Effector CD4-positive, alpha-beta T cell (primary cell): Measurements from ENCODE around the gene DCAF11.

Source experiments
- DNase-seq: peaks from one replicate; pipeline ENCODE4 v3.0.0-alpha.2; 2020

Gene DCAF11

DNA sequence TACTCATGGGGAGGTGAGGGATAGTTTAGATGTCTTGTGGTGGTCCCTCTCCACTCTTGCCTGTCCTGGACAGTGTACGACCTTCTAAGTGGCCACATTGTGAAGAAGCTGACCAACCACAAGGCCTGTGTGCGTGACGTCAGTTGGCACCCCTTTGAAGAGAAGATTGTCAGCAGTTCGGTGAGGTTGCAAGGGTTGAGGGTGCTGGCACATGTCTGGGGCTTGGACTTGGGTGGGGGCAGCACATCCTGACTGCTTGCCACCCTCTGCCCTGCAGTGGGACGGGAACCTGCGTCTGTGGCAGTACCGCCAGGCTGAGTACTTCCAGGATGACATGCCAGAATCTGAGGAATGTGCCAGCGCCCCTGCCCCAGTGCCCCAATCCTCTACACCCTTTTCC lies 8.3 kb downstream of the DCAF11 start:
- DNase-seq = no peak

- no peak for DNase-seq
Measured at GRCh38 chr14:24123424-24124417, 9.1 kb downstream of the DCAF11 start.

DNA sequence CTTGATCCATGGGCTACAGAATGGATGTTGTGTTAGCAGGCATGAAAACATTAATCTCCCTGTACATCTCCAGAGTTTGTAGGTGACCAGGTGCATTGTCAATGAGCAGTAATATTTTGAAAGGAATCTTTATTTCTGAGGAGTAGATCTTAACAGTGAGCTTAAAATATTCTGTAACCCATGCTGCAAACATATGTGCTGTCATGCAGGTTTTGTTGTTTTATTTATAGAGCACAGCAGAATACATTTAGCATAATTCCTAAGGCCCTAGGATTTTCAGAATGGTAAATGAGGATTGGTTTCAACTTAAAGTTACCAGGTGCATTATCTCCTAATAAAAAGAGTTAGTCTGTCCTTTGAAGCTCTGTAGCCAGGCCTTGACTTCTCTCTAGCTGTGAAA lies 12.4 kb downstream of the DCAF11 start:
- no peak for DNase-seq

GRCh38 chr14:24127673-24128072 lies 13.1 kb downstream of the DCAF11 start:
- DNase-seq = no peak

DNA sequence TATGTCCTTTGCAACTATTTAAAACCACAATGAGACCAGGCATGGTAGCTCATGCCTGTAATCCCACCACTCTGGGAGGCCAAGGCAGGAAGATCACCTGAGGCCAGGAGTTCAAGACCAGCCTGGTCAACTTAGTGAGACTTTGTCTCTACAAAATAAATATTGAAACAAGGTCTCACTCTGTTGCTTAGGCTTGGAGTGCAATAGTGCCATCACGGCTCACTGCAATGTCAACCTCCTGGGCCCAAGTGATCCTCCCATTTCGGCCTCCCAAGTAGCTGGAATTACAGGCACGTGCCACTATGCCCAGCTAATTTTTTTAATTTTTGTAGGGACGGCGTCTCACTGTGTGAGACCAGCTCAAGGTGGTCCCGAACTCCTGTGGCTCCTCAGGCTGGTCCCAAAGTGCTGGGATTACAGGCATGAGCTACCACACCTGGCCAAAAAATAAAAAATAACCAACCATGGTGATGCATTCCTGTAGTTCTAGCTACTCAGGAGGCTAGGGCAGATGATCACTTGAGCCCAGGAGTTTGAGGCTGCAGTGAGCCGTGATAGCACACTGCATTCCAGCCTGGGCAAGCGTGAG lies 14.9 kb downstream of the DCAF11 start:
- DNase-seq = no peak

DNA sequence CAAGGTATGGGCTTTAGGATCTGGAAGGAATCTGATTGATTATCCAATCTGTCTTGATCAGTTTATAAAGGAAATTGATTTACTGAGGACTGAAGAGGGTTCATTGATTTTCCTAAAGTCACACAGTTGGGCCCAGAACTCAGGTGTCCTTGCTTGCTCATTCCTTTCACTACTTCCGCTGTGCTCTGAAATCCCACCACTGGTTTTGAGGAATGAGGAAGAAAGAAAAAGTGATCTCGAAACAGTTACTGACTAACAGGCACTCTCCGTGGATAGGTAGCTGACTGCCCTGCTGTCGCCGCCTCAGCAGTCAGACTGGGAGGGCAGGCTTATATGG lies 15.8 kb downstream of the DCAF11 start, which contains the start of gene FITM1:
Gene FITM1 (plus strand): TSS at position 280 of the 337 bp plus-strand sequence. CDS start 905 bp downstream, outside the sequence.
- no peak for DNase-seq

GRCh38 chr14:24130717-24131548 lies 16.4 kb downstream of the DCAF11 start:
- no peak for DNase-seq

- DNase-seq = no peak
Measured at GRCh38 chr14:24131549-24131966, 17.0 kb downstream of the DCAF11 start.

- no peak for DNase-seq
Measured at GRCh38 chr14:24132061-24132685, 17.6 kb downstream of the DCAF11 start.

DNA sequence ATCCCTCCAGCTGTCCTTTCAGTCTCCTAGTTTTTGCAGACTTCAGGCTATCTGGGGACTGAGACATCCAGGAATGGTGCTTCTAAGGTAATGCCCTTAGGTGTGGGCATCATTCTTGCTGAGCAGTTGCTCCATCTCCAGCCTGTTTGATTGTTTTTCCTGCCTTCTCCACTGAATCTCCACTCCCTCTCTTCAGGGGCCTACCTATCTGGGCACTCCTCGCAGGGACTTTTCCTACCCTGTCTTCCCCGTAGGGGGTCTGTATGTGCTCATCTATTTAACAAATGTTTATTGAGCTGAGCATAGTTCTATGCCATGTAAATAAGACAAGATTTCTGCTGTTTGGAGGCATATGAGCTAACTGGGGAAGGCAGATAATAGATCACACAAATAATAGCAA lies 18.4 kb downstream of the DCAF11 start:
- no peak for DNase-seq

GRCh38 chr14:24133735-24134134 lies 19.2 kb downstream of the DCAF11 start:
- DNase-seq = no peak

- DNase-seq = no peak
Measured at GRCh38 chr14:24135584-24135833, 20.9 kb downstream of the DCAF11 start.

DNA sequence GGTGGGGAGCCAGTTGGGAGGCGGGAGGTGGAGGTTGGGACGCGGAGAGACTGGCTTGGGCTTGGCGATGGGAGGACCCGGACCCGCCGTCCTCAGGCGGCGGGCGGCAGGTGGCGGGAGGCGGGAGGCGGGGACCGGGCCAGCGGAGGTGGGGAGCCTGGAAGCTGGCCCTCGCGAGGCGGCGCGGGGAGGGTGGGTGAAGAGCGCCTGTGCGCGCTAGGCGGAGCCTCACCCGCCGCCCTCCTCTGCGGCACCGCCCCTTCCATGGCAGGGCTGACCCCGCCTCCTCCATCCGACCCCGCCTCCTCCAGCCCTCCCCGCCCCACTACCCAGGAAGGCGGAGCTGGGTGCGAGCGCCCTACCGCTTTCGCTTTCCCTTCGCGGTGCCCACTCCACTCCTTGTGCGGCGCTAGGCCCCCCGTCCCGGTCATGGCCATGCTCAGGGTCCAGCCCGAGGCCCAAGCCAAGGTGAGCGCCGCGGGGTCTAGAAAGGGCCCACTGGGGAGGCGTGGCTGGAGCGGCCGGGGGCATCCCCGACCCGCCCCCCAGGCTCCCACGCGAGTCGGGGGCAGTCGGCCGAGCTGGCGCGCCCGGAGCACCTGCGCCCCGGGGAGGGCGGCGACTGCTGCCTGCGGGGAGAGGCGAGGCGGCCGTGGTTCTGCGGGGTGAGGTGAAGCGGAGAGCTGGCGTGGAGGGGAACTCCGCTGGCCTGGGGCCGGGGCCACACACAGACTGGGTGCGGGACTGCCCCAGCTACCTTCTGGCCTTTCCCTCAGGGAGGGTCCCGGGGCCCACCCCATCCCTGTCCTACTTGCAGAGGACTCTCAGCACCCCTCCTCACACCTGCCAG lies 21.5 kb downstream of the DCAF11 start, which contains the start of gene PSME1:
Gene PSME1 (plus strand): TSS at position 361 of the 850 bp plus-strand sequence. CDS start 69 bp downstream, at position 430.
- peak; percentile 90 for DNase-seq

DNA sequence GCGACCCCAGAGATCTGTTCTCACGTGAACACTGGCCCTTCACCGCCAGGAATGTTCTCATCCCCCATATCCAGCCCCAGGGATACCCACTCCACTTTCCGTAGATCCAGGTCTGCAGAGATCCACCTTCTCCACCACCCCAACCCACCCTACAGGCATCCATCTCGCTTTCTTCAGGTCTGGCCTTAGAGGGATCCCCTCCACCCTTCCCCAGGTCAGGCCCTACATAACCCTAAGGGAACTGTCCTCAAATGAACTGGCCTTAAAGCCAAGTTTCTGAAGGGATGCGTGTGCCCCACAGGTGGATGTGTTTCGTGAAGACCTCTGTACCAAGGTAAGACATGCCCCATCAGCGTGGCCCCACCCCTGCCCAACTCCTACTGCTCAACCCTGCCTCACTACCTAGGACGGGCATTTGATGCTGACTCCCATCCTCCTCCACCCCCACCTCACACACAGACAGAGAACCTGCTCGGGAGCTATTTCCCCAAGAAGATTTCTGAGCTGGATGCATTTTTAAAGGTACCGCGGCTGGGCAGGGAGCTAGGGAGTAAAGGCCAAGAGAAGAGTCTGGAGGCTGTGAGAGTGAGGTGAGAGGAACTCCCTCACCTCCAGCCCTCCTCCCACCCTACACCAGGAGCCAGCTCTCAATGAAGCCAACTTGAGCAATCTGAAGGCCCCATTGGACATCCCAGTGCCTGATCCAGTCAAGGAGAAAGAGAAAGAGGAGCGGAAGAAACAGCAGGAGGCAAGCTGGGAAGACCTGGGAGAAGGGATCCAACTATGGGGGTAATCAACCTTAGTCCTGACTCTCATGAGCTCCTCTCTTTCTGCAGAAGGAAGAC lies 22.3 kb downstream of the DCAF11 start:
- no peak for DNase-seq

- DNase-seq = no peak
Measured at GRCh38 chr14:24137529-24138395, 23.2 kb downstream of the DCAF11 start.

GRCh38 chr14:24138396-24139271 lies 24.1 kb downstream of the DCAF11 start:
- no peak for DNase-seq

DNA sequence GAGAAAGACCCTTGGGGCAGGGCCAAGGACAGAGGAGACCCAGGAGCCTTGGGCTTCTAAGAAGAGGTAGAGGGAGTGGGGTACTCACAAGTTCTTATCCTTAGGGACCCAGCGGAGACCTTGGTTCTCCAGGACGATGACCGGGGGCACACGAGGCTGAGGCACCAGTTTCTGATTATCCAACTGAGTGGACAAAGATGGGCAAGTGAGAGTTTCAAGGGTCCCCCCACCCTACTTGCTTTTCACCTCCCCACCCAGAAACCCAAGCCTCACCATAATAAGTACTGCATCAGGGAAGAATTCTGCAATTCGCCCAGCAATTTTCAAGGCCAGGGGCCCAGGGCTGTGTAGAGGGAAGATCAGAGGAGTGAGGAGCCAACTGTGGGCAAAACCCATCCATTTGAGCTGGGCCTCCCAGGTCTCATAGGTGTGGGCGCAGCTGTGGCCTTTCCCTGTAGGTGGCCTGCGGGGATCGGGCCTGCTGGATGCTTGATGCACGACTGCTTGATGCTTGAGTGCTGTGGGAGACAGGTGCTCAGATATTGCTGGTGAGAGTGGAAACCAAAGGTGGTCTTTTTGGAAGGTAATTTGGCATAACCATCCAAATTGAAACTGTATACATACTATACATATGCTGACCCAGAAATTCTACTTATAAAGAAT lies 24.8 kb downstream of the DCAF11 start:
- DNase-seq = no peak
